ENCODE data around the gene HDAC4.

Gene HDAC4

GRCh38 chr2:239381709-239382134, 19.1 kb downstream of the HDAC4 start:
- DNase-seq = no peak

- no peak for DNase-seq
These were observed 19.8 kb downstream of the HDAC4 start for GRCh38 chr2:239380831-239381708.

- DNase-seq = no peak
These were observed 21.1 kb downstream of the HDAC4 start for GRCh38 chr2:239379641-239380170.

- no peak for DNase-seq
These were observed 21.7 kb downstream of the HDAC4 start for GRCh38 chr2:239378918-239379640.

GRCh38 chr2:239378021-239378917, 22.6 kb downstream of the HDAC4 start:
- DNase-seq = no peak

GRCh38 chr2:239377591-239377990, 23.2 kb downstream of the HDAC4 start:
- no peak for DNase-seq

GRCh38 chr2:239376942-239377531, 23.8 kb downstream of the HDAC4 start:
- no peak for DNase-seq

- DNase-seq = no peak
These were observed 24.5 kb downstream of the HDAC4 start for GRCh38 chr2:239376351-239376750.

GRCh38 chr2:239375278-239376061, 25.4 kb downstream of the HDAC4 start:
- no peak for DNase-seq

- DNase-seq = no peak
These were observed 25.9 kb downstream of the HDAC4 start for GRCh38 chr2:239374896-239375277.

- no peak for DNase-seq
These were observed 28.0 kb downstream of the HDAC4 start for GRCh38 chr2:239372835-239373234.

GRCh38 chr2:239371726-239372686, 28.8 kb downstream of the HDAC4 start:
- DNase-seq = no peak

- no peak for DNase-seq
These were observed 29.7 kb downstream of the HDAC4 start for GRCh38 chr2:239370876-239371725.

- no peak for DNase-seq
These were observed 30.4 kb downstream of the HDAC4 start for GRCh38 chr2:239370403-239370802.

GRCh38 chr2:239369631-239370161, 31.1 kb downstream of the HDAC4 start:
- DNase-seq = no peak

GRCh38 chr2:239368906-239369552, 31.8 kb downstream of the HDAC4 start:
- DNase-seq = no peak

- no peak for DNase-seq
These were observed 32.5 kb downstream of the HDAC4 start for GRCh38 chr2:239368321-239368720.

GRCh38 chr2:239366740-239367139, 34.1 kb downstream of the HDAC4 start:
- no peak for DNase-seq
